GM12872 (cell line): ENCODE measurements around the gene ICOSLG.
"Not testable (repeated sequence)": the region's sequence is repeated elsewhere in the genome, so short reads cannot be mapped to it uniquely, and the experiment has no call there.

Experiments used
- CTCF ChIP-seq: IDR thresholded peaks from 3 replicates; pipeline ENCODE4 v1.5.1; 2011; ENCODE audit warnings: low read depth, mild to moderate bottlenecking, low read length, moderate library complexity; ENCODE audit not compliant: insufficient read depth

Gene ICOSLG

GRCh38 chr21:44240842-44241241, at the start of gene ICOSLG:
Gene ICOSLG, minus strand, starts transcription at chr21:44240943. Its CDS starts 126 bp downstream, at chr21:44240817.
- TF ChIP-seq CTCF, result not testable (repeated sequence)

GRCh38 chr21:44289381-44290010, 48.8 kb upstream of the ICOSLG start:
- TF ChIP-seq CTCF, result no peak

GRCh38 chr21:44288251-44289110, 47.7 kb upstream of the ICOSLG start:
- TF ChIP-seq CTCF, result no peak

GRCh38 chr21:44286716-44287632, 46.2 kb upstream of the ICOSLG start:
- TF ChIP-seq CTCF, result no peak

- TF ChIP-seq CTCF, result no peak
Observed at GRCh38 chr21:44286086-44286715, 45.5 kb upstream of the ICOSLG start.

- TF ChIP-seq CTCF, result no peak
Observed at GRCh38 chr21:44285138-44285992, 44.6 kb upstream of the ICOSLG start, which contains the start of gene AIRE. Gene AIRE, plus strand, starts transcription at chr21:44285876. Its CDS starts 131 bp downstream, at chr21:44286007.
